Epithelial cell of proximal tubule (primary cell): ENCODE measurements around the gene DGKZ. TPM values are rescaled to one million over a fixed set of nuclear protein-coding genes. Genes with fewer than 3 reads are reported as not detected.

Experiments
- DNase-seq: peaks from one replicate; pipeline ENCODE4 v3.0.0-alpha.2; 2011; ENCODE audit warnings: low read depth
- H3K4me3 ChIP-seq: 2 replicates; pipeline ENCODE4 v1.5.1; 2011; ENCODE audit warnings: low read depth, mild to moderate bottlenecking, low read length
- CTCF ChIP-seq: conservative IDR thresholded peaks from 2 replicates; pipeline ENCODE4 v1.5.1; 2012; ENCODE audit warnings: low read depth, mild to moderate bottlenecking, low read length
- total RNA-seq: library from RNA; depleted of rRNA; stranded (reverse); fragments of >200 nt; gene quantifications from 2 replicates; pipeline ENCODE4 v1.2.3, GENCODE V29; 2015

DGKZ gene
- total RNA-seq, 1 donor from 2014 or later, result 41.1 TPM

- TF ChIP-seq CTCF, result no peak
- no peak overlapping the region for H3K4me3 ChIP-seq
- no peak for DNase-seq
These were observed 19.4 kb upstream of the DGKZ start for GRCh38 chr11:46327829-46328228.

GRCh38 chr11:46330154-46330553 is 17.1 kb upstream of the DGKZ start:
- no peak for DNase-seq
- TF ChIP-seq CTCF, result no peak
- H3K4me3 ChIP-seq, result no peak overlapping the region

GRCh38 chr11:46330563-46331281 is 16.5 kb upstream of the DGKZ start:
- no peak for TF ChIP-seq CTCF
- H3K4me3 ChIP-seq, result no peak overlapping the region
- DNase-seq, result no peak

DNA sequence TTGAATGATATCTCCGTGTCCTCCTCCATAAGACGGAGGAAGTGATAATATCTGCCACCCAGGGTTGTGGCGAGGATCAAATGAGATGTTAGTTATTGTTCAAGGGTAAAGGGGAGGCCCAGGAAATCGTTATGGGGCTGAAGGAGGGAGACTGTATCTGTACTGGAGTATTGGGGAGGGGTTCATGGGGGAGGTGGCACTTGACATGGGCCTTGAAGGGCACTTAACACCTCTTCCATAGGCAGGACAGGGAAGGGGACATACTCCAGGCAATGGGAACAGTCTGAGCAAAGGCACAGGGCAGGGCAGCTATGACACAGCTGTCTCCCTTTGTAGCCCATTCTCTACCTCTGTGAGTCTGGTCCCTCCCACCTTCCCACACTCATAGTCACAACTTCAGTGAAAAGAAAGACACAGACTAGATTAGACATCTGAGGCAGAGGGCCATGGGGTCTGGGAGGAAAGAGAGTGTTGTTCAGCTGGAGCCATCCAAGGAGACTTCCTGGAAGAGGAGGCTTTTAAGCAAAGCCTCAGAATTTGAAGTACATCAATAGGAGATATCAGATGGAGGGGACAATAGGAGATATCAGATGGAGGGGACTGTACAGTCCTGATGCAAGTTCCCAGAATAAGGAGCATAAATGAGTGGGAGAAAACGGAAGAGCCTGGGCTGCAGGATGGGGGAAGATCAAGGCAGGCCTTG is 15.8 kb upstream of the DGKZ start:
- no peak overlapping the region for H3K4me3 ChIP-seq
- no peak for DNase-seq
- TF ChIP-seq CTCF, result no peak

DNA sequence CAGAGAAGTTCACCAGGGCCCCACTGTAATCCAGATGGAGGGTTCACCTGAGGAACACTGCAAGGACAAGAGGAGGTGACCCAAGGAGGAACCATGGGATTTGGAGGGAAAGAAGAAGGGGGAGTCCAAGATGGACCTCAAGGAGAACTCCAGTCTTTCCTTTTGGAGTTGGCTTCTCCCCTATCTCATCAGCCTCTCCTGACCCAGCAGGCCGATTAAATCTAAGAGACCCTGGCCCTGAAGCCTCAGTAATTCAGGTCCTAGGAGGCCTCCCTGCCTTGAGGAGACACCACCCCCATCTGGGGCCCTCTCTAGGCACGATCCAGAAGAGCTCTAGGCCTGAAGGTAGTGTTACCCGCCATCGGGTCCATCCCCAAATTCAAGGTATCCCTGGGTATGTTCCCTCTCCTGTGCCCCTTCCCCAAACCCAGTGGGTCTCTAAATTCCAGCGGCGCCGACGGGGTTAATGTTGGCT is 15.1 kb upstream of the DGKZ start:
- H3K4me3 ChIP-seq, result no peak overlapping the region
- DNase-seq, result no peak
- TF ChIP-seq CTCF, result no peak

- TF ChIP-seq CTCF, result no peak
- DNase-seq, result no peak
- H3K4me3 ChIP-seq, result no peak overlapping the region
These were observed 14.5 kb upstream of the DGKZ start for GRCh38 chr11:46332568-46333393.
